ENCODE results near the gene CBARP.
"Not testable (repeated sequence)": the region's sequence is repeated elsewhere in the genome, so short reads cannot be mapped to it uniquely, and the experiment has no call there.

The CBARP gene

GRCh38 chr19:1252821-1253513, 15.2 kb upstream of the CBARP start:
- DNase-seq (ENCODE audit: low spot score), result no peak

GRCh38 chr19:1252221-1252820, 14.5 kb upstream of the CBARP start:
- DNase-seq (ENCODE audit: low spot score), result no peak

- DNase-seq (ENCODE audit: low spot score), result no peak
Measured at GRCh38 chr19:1251330-1252220, 13.8 kb upstream of the CBARP start.

DNA sequence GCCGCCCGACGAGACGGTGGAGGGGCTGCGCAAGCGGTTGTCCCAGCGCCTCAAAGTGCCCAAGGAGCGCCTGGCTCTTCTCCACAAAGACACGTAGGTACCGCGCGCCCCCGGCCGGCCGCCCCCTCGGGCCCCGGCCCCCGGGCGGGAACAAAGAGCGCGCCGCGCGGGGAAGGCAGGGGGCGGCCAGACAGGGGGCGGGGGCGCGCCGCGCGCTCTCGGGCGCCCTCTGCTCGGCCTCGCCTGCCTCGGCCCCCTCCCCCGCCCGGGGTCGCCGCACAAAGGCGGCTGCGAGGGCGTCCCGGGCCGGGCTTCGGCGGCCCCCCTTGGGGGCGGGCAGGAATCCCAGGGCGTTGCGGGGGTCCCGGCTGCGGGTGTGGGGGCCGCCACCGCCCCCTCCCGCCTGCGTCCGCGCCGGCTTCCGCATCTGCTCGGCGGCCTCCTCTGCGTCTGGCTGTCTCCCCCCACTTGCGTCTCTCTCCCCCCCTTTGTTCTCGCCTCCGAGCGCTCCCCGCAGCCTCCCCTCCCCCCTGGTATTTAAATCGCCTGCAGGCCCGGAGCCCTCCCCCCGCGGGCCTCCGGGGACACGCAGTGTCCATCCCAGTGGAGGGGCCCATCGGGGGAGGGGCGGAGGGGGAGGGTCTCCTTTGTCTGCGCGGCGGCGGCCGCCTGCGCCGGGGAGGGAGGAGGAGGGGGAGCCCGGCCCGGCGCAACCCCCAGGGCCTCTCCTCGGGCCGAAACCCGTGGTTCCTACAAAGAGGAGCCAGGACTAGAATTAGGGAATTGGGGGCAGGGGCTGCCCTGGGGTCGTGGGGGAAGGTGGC, 12.8 kb upstream of the CBARP start:
- DNase-seq (ENCODE audit: low spot score), result no peak

GRCh38 chr19:1249990-1250436, 12.2 kb upstream of the CBARP start:
- DNase-seq (ENCODE audit: low spot score), result no peak

GRCh38 chr19:1249298-1249989, 11.6 kb upstream of the CBARP start:
- peak; percentile 76 for DNase-seq (ENCODE audit: low spot score)

GRCh38 chr19:1248786-1249297, 11.0 kb upstream of the CBARP start:
- DNase-seq (ENCODE audit: low spot score), result no peak

- DNase-seq (ENCODE audit: low spot score), result no peak
Measured at GRCh38 chr19:1248139-1248785, 10.5 kb upstream of the CBARP start, which contains the start of gene MIDN. TSS of gene MIDN (plus strand) at chr19:1248583. CDS start at chr19:1250297, 1,714 bp downstream.

DNA sequence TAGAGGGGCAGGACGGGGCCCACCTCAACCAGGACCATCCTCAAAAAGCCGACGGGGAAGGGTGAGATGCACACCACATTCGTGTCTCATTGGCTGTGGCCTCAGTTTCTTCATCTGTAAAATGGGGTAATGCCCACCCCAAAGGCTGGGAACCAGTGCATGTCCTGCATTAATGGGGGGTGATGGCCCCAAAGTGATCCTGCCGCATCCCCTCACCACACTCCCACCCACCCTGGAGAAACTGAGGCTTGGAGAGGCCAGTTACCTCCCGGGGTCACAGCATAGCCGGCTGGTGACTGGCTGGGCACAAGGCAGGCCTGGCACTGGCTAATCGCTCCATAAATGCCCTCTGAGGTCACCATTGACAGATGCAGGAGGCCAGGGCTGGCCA, 9.9 kb upstream of the CBARP start:
- no peak for DNase-seq (ENCODE audit: low spot score)

GRCh38 chr19:1246265-1247087, 8.7 kb upstream of the CBARP start:
- not testable (repeated sequence) for DNase-seq (ENCODE audit: low spot score)

DNA sequence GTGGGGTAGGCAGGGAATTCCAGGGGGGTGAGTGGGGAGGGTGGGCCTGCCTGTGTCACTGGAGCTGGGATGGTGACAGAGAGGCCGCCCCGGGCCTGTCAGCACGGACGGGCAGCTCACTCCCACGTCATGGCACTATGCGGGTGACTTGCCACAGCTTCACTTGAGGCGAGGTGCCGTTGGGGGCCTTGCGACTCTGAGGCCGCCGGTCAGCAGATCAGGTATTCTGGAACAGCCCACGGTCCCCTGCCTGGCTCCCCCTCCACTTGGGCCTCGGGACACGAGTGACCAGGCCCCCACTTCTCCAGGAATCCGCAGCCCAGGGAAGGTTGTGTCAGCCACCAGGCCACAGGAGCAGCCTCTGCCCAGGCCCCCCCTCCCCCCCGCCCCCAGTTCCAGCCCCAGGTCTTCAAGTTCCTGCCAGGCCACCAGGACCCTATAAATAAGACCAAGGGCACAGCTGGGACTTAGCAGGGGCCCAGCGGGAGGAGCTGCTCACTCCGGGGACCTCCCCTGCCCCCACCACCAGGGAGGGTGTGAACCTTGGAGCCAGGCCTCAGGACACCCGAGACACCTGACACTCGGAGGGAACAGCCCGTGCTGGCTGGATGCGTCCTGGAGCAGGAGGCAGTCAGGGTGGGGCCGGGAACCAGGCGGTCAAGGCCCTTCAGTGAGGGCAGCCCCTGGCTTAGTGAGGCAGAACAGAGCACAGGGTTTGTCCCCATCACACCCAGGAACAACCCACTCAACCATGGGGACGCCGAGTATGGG, 7.9 kb upstream of the CBARP start:
- DNase-seq (ENCODE audit: low spot score), result no peak

GRCh38 chr19:1244693-1245451, 7.1 kb upstream of the CBARP start:
- no peak for DNase-seq (ENCODE audit: low spot score)

DNA sequence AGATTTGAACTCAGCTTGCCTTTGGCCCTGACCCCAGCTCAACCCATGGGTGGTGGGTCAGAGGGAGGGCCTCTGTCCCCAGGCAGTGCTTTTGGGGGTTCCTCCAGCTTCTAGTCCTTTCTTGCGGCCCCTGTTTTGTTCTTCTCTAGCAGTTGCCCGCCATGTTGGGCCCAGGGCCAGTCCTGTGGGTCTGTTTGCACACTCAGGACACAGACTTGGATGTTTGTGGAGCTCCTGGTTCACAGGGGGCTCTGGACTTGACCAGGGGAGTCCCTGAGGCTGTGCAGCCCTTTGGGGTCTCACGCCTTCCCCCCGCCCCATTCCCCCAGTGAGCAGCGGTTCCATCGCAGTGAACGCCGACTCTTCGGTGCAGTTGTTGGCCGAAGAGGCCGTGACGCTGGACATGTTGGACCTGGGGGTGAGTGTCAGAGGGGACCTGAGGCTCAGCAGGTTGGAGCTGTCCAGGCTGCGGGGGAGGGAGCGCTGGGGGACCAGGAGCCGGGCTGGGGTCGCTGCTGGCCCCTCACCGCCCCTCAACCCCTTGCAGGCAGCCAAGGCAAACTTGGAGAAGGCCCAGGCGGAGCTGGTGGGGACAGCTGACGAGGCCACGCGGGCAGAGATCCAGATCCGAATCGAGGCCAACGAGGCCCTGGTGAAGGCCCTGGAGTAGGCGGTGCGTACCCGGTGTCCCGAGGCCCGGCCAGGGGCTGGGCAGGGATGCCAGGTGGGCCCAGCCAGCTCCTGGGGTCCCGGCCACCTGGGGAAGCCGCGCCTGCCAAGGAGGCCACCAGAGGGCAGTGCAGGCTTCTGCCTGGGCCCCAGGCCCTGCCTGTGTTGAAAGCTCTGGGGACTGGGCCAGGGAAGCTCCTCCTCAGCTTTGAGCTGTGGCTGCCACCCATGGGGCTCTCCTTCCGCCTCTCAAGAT, 6.2 kb upstream of the CBARP start:
- DNase-seq (ENCODE audit: low spot score), result peak; percentile 84

DNA sequence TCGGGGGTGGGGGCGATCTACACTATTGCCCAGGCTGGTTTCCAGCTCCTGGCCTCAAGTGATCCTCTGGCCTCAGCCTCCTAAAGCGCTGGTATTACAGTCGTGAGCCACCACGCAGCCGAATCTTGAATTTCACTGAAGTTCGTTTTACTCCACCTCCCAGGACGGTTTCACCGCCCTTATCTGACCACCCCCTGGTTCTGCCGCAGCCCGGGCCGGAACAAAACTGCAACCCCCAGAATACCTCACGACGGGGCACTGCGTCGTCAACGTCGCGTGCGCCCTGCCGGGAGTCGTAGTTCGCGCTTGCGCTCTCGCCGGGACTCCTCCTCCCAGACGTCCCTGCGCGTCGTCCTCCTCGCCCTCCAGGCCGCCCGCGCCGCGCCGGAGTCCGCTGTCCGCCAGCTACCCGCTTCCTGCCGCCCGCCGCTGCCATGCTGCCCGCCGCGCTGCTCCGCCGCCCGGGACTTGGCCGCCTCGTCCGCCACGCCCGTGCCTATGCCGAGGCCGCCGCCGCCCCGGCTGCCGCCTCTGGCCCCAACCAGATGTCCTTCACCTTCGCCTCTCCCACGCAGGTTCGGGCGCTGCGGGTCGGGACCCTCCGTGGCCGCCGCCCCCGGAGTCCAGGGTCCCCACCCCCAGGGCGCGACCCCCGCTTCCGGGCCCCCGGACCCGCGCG, 3.8 kb upstream of the CBARP start, which contains the start of gene ATP5F1D:
TSS of gene ATP5F1D (plus strand) at position 335 of the 679 bp plus-strand sequence. CDS start at position 435, 100 bp downstream.
- peak; percentile 96 for DNase-seq (ENCODE audit: low spot score)

- DNase-seq (ENCODE audit: low spot score), result no peak
Measured at GRCh38 chr19:1240925-1241324, 3.1 kb upstream of the CBARP start.

Measured in COLO829 (cell line).